Trophoblast cell (in vitro differentiated cells and primary cell): ENCODE results near the gene ZNF605.

Experiments used
- DNase-seq, 2 donors: peaks; one replicate each; pipeline ENCODE4 v3.0.0-alpha.2; 2016
- H2AFZ ChIP-seq: 2 replicates; pipeline ENCODE4 v1.6.1; 2013; ENCODE audit warnings: low read length, moderate library complexity, mild to moderate bottlenecking; ENCODE audit not compliant: insufficient read depth, poor library complexity
- H2AK5ac ChIP-seq: 2 replicates; pipeline ENCODE4 v1.6.1; 2013; ENCODE audit warnings: mild to moderate bottlenecking, low read length
- H2BK120ac ChIP-seq: 2 replicates; pipeline ENCODE4 v1.6.1; 2013; ENCODE audit warnings: low read length, mild to moderate bottlenecking, moderate library complexity; ENCODE audit not compliant: insufficient read depth, poor library complexity
- H2BK12ac ChIP-seq: 2 replicates; pipeline ENCODE4 v1.6.1; 2013; ENCODE audit warnings: mild to moderate bottlenecking, low read length, moderate library complexity
- H2BK5ac ChIP-seq: 2 replicates; pipeline ENCODE4 v1.6.1; 2013; ENCODE audit warnings: low read length, low read depth, moderate library complexity, mild to moderate bottlenecking; ENCODE audit not compliant: poor library complexity
- H3K14ac ChIP-seq: 2 replicates; pipeline ENCODE4 v1.6.1; 2013; ENCODE audit warnings: mild to moderate bottlenecking, low read length
- H3K18ac ChIP-seq: 2 replicates; pipeline ENCODE4 v1.6.1; 2013; ENCODE audit warnings: mild to moderate bottlenecking, low read length
- H3K23ac ChIP-seq: 2 replicates; pipeline ENCODE4 v1.6.1; 2013; ENCODE audit warnings: low read length
- H3K27ac ChIP-seq: 2 replicates; pipeline ENCODE4 v1.5.1; 2013; ENCODE audit warnings: low read depth, mild to moderate bottlenecking, inconsistent platforms, low read length, moderate library complexity
- H3K27me3 ChIP-seq: 2 replicates; pipeline ENCODE4 v1.6.1; 2013; ENCODE audit warnings: inconsistent platforms, mild to moderate bottlenecking, low read length, moderate library complexity; ENCODE audit not compliant: insufficient read depth
- H3K36me3 ChIP-seq, 2 experiments: 1 replicate in 1 of 2; 2 replicates in 1 of 2; pipeline ENCODE4 v1.6.1; 2013; ENCODE audit warnings: low read length in 2 of 2, mild to moderate bottlenecking in 2 of 2, moderate library complexity in 1 of 2; ENCODE audit not compliant: insufficient read depth in 2 of 2, control insufficient read depth in 1 of 2
- H3K4ac ChIP-seq: 2 replicates; pipeline ENCODE4 v1.6.1; 2013; ENCODE audit warnings: low read depth, mild to moderate bottlenecking, low read length, moderate library complexity
- H3K4me1 ChIP-seq, 2 experiments: 1 replicate in 1 of 2; 2 replicates in 1 of 2; pipeline ENCODE4 v1.6.1; 2013; ENCODE audit warnings: low read length in 2 of 2, mild to moderate bottlenecking in 2 of 2, moderate library complexity in 1 of 2; ENCODE audit not compliant: insufficient read depth in 2 of 2, control insufficient read depth in 1 of 2
- H3K4me2 ChIP-seq: 2 replicates; pipeline ENCODE4 v1.6.1; 2013; ENCODE audit warnings: inconsistent platforms, mild to moderate bottlenecking, low read length, moderate library complexity
- H3K4me3 ChIP-seq: 2 replicates; pipeline ENCODE4 v1.5.1; 2013; ENCODE audit warnings: mild to moderate bottlenecking, low read depth, low read length, inconsistent platforms
- H3K79me1 ChIP-seq: one replicate; pipeline ENCODE4 v1.6.1; 2013; ENCODE audit warnings: low read length
- H3K79me2 ChIP-seq: 2 replicates; pipeline ENCODE4 v1.6.1; 2013; ENCODE audit warnings: low read length, mild to moderate bottlenecking; ENCODE audit not compliant: control insufficient read depth, insufficient read depth, poor library complexity
- H3K9ac ChIP-seq: 2 replicates; pipeline ENCODE4 v1.6.1; 2013; ENCODE audit warnings: mild to moderate bottlenecking, low read length
- H3K9me3 ChIP-seq: 2 replicates; pipeline ENCODE4 v1.6.1; 2013; ENCODE audit warnings: low read depth, mild to moderate bottlenecking, control low read depth, inconsistent platforms, low read length; ENCODE audit not compliant: insufficient read depth
- H4K12ac ChIP-seq: 2 replicates; pipeline ENCODE4 v1.6.1; 2013; ENCODE audit warnings: low read depth, mild to moderate bottlenecking, low read length, moderate library complexity
- H4K8ac ChIP-seq: 2 replicates; pipeline ENCODE4 v1.6.1; 2013; ENCODE audit warnings: low read depth, mild to moderate bottlenecking, low read length, moderate library complexity
- H4K91ac ChIP-seq: one replicate; pipeline ENCODE4 v1.6.1; 2013; ENCODE audit warnings: low read depth, mild to moderate bottlenecking, low read length, moderate library complexity
- WGBS: extraction: QIAGEN DNeasy Blood & Tissue Kit; methylation state at CpG from one replicate; pipeline ENCODE4 v1.1.7; 2013; ENCODE audit warnings: missing lambda C conversion rate; ENCODE audit not compliant: insufficient read length, insufficient coverage; ENCODE audit errors: extremely low coverage; 5-methylcytosine and 5-hydroxymethylcytosine counted together

ZNF605 gene

DNA sequence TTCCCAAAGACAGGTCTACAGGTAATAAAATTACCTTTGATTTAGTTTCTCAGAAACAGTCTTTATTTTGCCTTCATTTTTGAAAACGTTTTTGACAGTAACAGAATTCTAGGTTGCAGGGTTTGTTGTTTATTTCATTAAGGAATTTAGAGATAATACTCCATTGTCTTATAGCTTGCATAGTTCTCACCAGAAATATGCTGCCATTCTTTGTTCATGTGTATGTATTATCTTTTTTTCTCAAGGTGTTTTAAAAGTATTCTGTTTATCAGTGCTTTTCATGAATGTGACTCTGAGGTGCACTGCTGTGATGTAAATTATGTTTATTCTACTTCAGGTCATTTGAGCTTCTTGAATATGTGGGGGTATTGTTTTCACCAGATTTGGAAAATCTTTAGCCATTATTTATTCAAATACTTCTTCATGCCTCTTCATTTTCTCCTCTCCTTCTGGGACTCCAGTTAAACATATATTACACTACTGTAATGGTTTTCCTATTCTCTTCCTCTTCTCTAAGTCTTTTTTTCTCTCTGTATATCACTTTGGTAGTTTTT lies 32.7 kb downstream of the ZNF605 start:
- WGBS, result no CpG with 5 or more reads among the region's 1 CpG
- no peak overlapping the region for H4K12ac ChIP-seq

DNA sequence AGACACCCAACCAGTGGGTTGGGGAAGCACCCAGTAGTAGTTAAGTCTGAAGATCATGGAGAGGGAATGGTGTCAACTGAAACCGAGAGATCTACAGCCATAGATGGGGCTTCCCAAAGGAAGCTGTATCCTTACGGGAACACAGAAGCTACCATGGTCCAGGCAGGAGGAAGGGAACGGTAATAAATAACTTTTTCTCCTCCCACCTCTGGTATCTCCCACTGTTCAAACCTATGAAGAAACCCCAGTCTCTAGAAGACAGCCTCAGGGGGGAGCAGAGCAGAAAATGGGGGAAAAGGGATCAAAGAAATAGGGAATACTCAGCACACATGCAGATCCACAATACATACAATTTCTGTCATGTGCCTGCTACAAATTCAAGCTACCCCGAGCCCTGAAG lies 33.4 kb downstream of the ZNF605 start:
- Histone ChIP-seq H4K91ac (no peak overlapping the region), H3K4me3 (no peak overlapping the region), H3K79me2 (no peaks in the 10 kb centered on the region), H3K27me3 (peaks cover 5% of the 10 kb centered on the region), H3K36me3 (peaks cover 4% of the 10 kb centered on the region in 2 experiments), H2BK12ac (no peak overlapping the region), H3K4me2 (no peak overlapping the region), H3K18ac (no peak overlapping the region), H3K4me1 (no peaks in the 10 kb centered on the region), H3K79me1 (no peaks in the 10 kb centered on the region), H2AK5ac (no peak overlapping the region), H4K12ac (no peak overlapping the region), H2AFZ (no peak overlapping the region), H2BK5ac (no peak overlapping the region), H4K8ac (no peak overlapping the region), H3K9ac (no peak overlapping the region), H3K4ac (no peak overlapping the region), H3K27ac (no peak overlapping the region), H2BK120ac (no peak overlapping the region), H3K23ac (no peak overlapping the region), H3K14ac (no peak overlapping the region), H3K9me3 (peaks cover 31% of the 10 kb centered on the region)
- WGBS, result no CpG with 5 or more reads among the region's 4 CpGs
- DNase-seq, result no peak

More for the DNA sequence above, 32.7 kb downstream of the ZNF605 start:
- H3K27ac ChIP-seq, result no peak overlapping the region
- no peak overlapping the region for H3K18ac ChIP-seq
- no peak overlapping the region for H3K4ac ChIP-seq
- no peak overlapping the region for H2AFZ ChIP-seq
- H4K91ac ChIP-seq, result no peak overlapping the region
- H3K36me3 ChIP-seq, result peaks cover 4% of the 10 kb centered on the region in 2 experiments
- no peaks in the 10 kb centered on the region for H3K79me1 ChIP-seq
- H4K8ac ChIP-seq, result no peak overlapping the region
- H3K27me3 ChIP-seq, result peaks cover 5% of the 10 kb centered on the region
- H3K4me3 ChIP-seq, result no peak overlapping the region
- no peak for DNase-seq
- H2BK120ac ChIP-seq, result no peak overlapping the region
- no peak overlapping the region for H3K4me2 ChIP-seq
- H3K14ac ChIP-seq, result no peak overlapping the region
- no peak overlapping the region for H3K9ac ChIP-seq
- H2BK5ac ChIP-seq, result no peak overlapping the region
- peaks cover 30% of the 10 kb centered on the region for H3K9me3 ChIP-seq
- H2BK12ac ChIP-seq, result no peak overlapping the region
- H3K4me1 ChIP-seq, result no peaks in the 10 kb centered on the region
- H3K23ac ChIP-seq, result no peak overlapping the region
- H2AK5ac ChIP-seq, result no peak overlapping the region
- no peaks in the 10 kb centered on the region for H3K79me2 ChIP-seq

DNA sequence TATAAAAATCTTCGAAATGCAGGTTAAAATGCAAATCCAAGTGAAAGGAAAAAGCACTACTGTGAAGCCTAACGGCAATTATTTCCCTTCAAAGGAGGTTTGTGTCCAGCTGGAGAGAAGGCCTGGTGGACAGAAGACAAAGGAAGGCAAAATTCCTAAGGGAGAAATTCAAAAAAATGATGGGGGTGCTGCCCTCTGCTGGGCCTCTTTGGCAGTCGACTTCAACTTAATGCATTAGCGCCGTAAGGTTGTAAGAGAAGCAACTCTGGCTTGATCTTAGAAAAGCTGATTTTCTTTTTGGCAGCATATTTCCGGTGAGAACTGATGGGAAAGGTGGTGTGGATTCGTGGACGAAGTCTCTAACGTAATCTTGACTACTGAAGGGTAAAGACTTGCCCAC lies 34.4 kb downstream of the ZNF605 start:
- no CpG with 5 or more reads among the region's 9 CpGs for whole genome bisulfite sequencing
- peaks cover 31% of the 10 kb centered on the region for H3K9me3 ChIP-seq

DNA sequence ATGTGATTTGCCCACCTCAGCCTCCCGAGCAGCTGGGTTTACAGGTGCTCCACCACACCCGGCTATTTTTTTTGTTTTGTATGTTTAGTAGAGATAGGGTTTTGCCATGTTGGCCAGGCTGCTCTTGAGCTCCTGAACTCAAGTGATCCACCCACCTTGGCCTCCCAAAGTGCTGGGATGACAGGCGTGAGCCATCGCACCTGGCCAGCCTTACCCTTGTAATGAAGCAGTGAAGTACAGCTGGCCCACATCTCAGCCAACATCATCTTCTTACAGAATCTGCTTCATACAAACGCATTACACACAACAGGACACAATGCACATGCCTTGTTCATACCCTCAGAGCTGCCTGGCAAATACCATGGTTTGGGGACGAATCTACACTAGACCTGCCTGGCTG lies 37.4 kb downstream of the ZNF605 start:
- Histone ChIP-seq H3K4me2 (no peak overlapping the region), H2BK120ac (no peak overlapping the region), H3K4me1 (no peaks in the 10 kb centered on the region), H3K79me1 (no peaks in the 10 kb centered on the region), H4K8ac (no peak overlapping the region), H2BK5ac (no peak overlapping the region), H3K27me3 (no peaks in the 10 kb centered on the region), H3K4me3 (no peak overlapping the region), H3K79me2 (no peaks in the 10 kb centered on the region), H3K9ac (no peak overlapping the region), H3K14ac (no peak overlapping the region), H3K36me3 (peaks cover 0 to 2% of the 10 kb centered on the region in 2 experiments), H3K27ac (no peak overlapping the region), H3K23ac (no peak overlapping the region), H4K91ac (no peak overlapping the region), H3K18ac (no peak overlapping the region), H3K9me3 (peaks cover 19% of the 10 kb centered on the region), H4K12ac (no peak overlapping the region), H2AFZ (no peak overlapping the region), H2AK5ac (no peak overlapping the region), H2BK12ac (no peak overlapping the region), H3K4ac (no peak overlapping the region)
- no CpG with 5 or more reads among the region's 6 CpGs for WGBS
- no peak for DNase-seq

More for the DNA sequence above, 34.4 kb downstream of the ZNF605 start:
- Histone ChIP-seq H3K9ac (no peak overlapping the region), H3K4ac (no peak overlapping the region), H2BK5ac (no peak overlapping the region), H4K8ac (no peak overlapping the region), H2BK12ac (no peak overlapping the region), H3K4me3 (no peak overlapping the region), H3K79me2 (no peaks in the 10 kb centered on the region), H3K36me3 (peaks cover 4% of the 10 kb centered on the region in 2 experiments), H3K27ac (no peak overlapping the region), H3K79me1 (no peaks in the 10 kb centered on the region), H2BK120ac (no peak overlapping the region), H3K23ac (no peak overlapping the region), H4K91ac (no peak overlapping the region), H2AK5ac (no peak overlapping the region), H3K18ac (no peak overlapping the region), H2AFZ (no peak overlapping the region), H3K4me2 (no peak overlapping the region), H3K14ac (no peak overlapping the region), H3K27me3 (peaks cover 5% of the 10 kb centered on the region), H3K4me1 (no peaks in the 10 kb centered on the region), H4K12ac (no peak overlapping the region)
- no peak for DNase-seq
